ENCODE results near the gene REPS2. TPM values are rescaled to one million over a fixed set of nuclear protein-coding genes. Genes with fewer than 3 reads are reported as not detected.

The REPS2 gene
- total and polyA plus RNA-seq, 5 donors from 2014 or later, result 0.05 to 0.74 (median 0.52) TPM; not detected in 2

DNA sequence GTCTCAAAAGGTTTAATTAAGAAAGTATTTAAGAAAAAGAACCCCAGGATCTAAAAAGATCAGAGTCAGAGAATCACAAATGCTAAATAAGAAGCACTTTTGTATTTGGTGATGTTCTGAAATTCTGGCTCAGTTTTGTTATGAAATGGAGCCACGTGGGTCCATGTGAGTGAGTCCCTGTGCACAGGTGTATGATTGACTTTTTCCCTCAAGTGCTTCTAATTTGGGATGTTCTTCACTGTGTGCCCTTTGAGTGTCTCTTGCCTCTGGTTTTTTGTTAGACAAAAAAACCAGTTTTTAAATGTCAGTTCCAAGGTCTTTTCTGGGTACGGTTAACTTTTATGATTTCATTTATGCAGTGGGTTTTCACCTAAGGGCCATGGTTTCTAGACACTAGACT is 44.4 kb downstream of the REPS2 start:
- Histone ChIP-seq H3K36me3 (ENCODE audit: control insufficient read depth, insufficient read depth, low read length) (no peaks in the 10 kb centered on the region), H3K9me3 (ENCODE audit: control insufficient read depth in 2 of 2, low read length in 2 of 2) (no peaks in the 10 kb centered on the region), H3K4me3 (ENCODE audit: low read depth, low read length) (no peak overlapping the region), H3K27me3 (ENCODE audit: control insufficient read depth, insufficient read depth, low read length) (peaks cover 2% of the 10 kb centered on the region), H3K4me1 (ENCODE audit: control insufficient read depth, insufficient read depth, low read length, poor library complexity, severe bottlenecking) (no peaks in the 10 kb centered on the region), H3K27ac (ENCODE audit: insufficient read depth, low read length, poor library complexity, severe bottlenecking) (no peak overlapping the region)
- no peaks in the 10 kb centered on the region for H3K36me3 Mint-ChIP-seq
- DNase-seq, result no peak
- H3K27me3 Mint-ChIP-seq, result peaks cover 5% of the 10 kb centered on the region
- no peak for ATAC-seq (ENCODE audit: low read depth in 2 of 2)
- H3K4me3 Mint-ChIP-seq, result no peak overlapping the region
- H3K4me1 Mint-ChIP-seq, result no peaks in the 10 kb centered on the region
- no peak overlapping the region for H3K27ac Mint-ChIP-seq
- peaks cover 0 to 2% (median 0%) of the 10 kb centered on the region in 7 donors for H3K9me3 Mint-ChIP-seq

DNA sequence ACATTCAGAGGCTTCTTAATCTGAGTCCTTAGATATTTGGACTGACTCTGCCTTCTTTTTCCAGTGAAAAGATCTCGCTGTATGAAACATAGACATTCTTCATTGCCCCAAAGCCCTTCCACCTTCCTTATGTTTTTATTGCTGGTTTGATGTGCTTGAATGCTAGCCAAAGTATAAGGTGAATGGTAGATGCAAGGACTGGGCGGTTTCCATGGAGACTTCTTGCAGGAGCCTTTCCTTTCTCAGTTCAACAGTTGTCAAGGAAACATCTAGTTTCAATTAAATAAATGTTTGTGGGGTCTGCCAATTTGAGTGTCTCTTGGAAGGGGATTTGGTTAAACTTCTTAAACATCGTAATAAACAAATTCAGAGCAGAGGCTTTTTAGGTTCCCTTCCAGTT is 46.0 kb downstream of the REPS2 start:
- Mint-ChIP-seq H3K9me3 (peaks cover 0 to 2% (median 0%) of the 10 kb centered on the region in 7 donors), H3K4me3 (no peak overlapping the region), H3K4me1 (no peaks in the 10 kb centered on the region), H3K27me3 (no peaks in the 10 kb centered on the region), H3K36me3 (no peaks in the 10 kb centered on the region), H3K27ac (no peak overlapping the region)
- DNase-seq (no peak), ATAC-seq (ENCODE audit: low read depth in 2 of 2) (no peak)
- no peaks in the 10 kb centered on the region for H3K4me1 ChIP-seq (ENCODE audit: control insufficient read depth, insufficient read depth, low read length, poor library complexity, severe bottlenecking)
- no peak overlapping the region for H3K4me3 ChIP-seq (ENCODE audit: low read depth, low read length)
- no peaks in the 10 kb centered on the region for H3K9me3 ChIP-seq (ENCODE audit: control insufficient read depth in 2 of 2, low read length in 2 of 2)
- no peaks in the 10 kb centered on the region for H3K36me3 ChIP-seq (ENCODE audit: control insufficient read depth, insufficient read depth, low read length)
- no peaks in the 10 kb centered on the region for H3K27me3 ChIP-seq (ENCODE audit: control insufficient read depth, insufficient read depth, low read length)
- H3K27ac ChIP-seq (ENCODE audit: insufficient read depth, low read length, poor library complexity, severe bottlenecking), result no peak overlapping the region

DNA sequence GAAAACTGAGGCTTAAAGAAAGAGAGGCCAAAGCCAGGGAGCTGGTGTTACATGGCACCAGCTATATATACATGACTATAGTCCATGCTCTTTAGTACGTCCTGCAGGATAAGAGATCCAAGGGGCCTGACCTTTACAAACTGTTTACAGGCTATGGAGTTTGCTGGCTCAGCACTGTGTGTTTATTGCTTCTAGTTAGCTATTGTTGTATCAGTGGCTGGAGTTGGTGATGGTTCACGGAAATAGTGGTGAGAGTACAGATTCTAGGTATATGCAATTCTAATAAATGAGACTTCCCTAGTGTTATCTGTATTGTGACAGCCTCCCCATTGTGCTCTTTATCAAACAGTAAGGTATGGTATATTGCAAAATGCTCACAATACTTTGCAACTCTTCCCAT is 46.5 kb downstream of the REPS2 start:
- Mint-ChIP-seq H3K9me3 (peaks cover 0 to 2% (median 0%) of the 10 kb centered on the region in 7 donors), H3K4me1 (no peaks in the 10 kb centered on the region), H3K27ac (no peak overlapping the region), H3K36me3 (no peaks in the 10 kb centered on the region), H3K4me3 (no peak overlapping the region), H3K27me3 (no peaks in the 10 kb centered on the region)
- Histone ChIP-seq H3K27ac (ENCODE audit: insufficient read depth, low read length, poor library complexity, severe bottlenecking) (no peak overlapping the region), H3K4me1 (ENCODE audit: control insufficient read depth, insufficient read depth, low read length, poor library complexity, severe bottlenecking) (no peaks in the 10 kb centered on the region), H3K9me3 (ENCODE audit: control insufficient read depth in 2 of 2, low read length in 2 of 2) (no peaks in the 10 kb centered on the region), H3K4me3 (ENCODE audit: low read depth, low read length) (no peak overlapping the region), H3K36me3 (ENCODE audit: control insufficient read depth, insufficient read depth, low read length) (no peaks in the 10 kb centered on the region), H3K27me3 (ENCODE audit: control insufficient read depth, insufficient read depth, low read length) (no peaks in the 10 kb centered on the region)
- DNase-seq, result no peak
- no peak for ATAC-seq (ENCODE audit: low read depth in 2 of 2)

- DNase-seq (no peak), ATAC-seq (ENCODE audit: low read depth in 2 of 2) (no peak)
- Histone ChIP-seq H3K4me1 (ENCODE audit: control insufficient read depth, insufficient read depth, low read length, poor library complexity, severe bottlenecking) (no peaks in the 10 kb centered on the region), H3K27me3 (ENCODE audit: control insufficient read depth, insufficient read depth, low read length) (no peaks in the 10 kb centered on the region), H3K27ac (ENCODE audit: insufficient read depth, low read length, poor library complexity, severe bottlenecking) (no peak overlapping the region), H3K4me3 (ENCODE audit: low read depth, low read length) (no peak overlapping the region), H3K36me3 (ENCODE audit: control insufficient read depth, insufficient read depth, low read length) (no peaks in the 10 kb centered on the region), H3K9me3 (ENCODE audit: control insufficient read depth in 2 of 2, low read length in 2 of 2) (no peaks in the 10 kb centered on the region)
- H3K27me3 Mint-ChIP-seq, result no peaks in the 10 kb centered on the region
- peaks cover 0 to 1% (median 0%) of the 10 kb centered on the region in 7 donors for H3K9me3 Mint-ChIP-seq
- H3K27ac Mint-ChIP-seq, result no peak overlapping the region
- H3K4me1 Mint-ChIP-seq, result no peaks in the 10 kb centered on the region
- no peaks in the 10 kb centered on the region for H3K36me3 Mint-ChIP-seq
- H3K4me3 Mint-ChIP-seq, result no peak overlapping the region
Measured at GRCh38 chrX:16993791-16994318, 47.4 kb downstream of the REPS2 start.

GRCh38 chrX:16994736-16995135 is 48.3 kb downstream of the REPS2 start:
- H3K9me3 ChIP-seq (ENCODE audit: control insufficient read depth in 2 of 2, low read length in 2 of 2), result no peaks in the 10 kb centered on the region
- Mint-ChIP-seq H3K4me1 (no peaks in the 10 kb centered on the region), H3K9me3 (peaks cover 0 to 1% (median 0%) of the 10 kb centered on the region in 7 donors), H3K4me3 (no peak overlapping the region), H3K36me3 (no peaks in the 10 kb centered on the region), H3K27me3 (no peaks in the 10 kb centered on the region), H3K27ac (no peak overlapping the region)
- H3K4me3 ChIP-seq (ENCODE audit: low read depth, low read length), result no peak overlapping the region
- DNase-seq (no peak), ATAC-seq (ENCODE audit: low read depth in 2 of 2) (no peak)
- H3K27ac ChIP-seq (ENCODE audit: insufficient read depth, low read length, poor library complexity, severe bottlenecking), result no peak overlapping the region
- H3K27me3 ChIP-seq (ENCODE audit: control insufficient read depth, insufficient read depth, low read length), result no peaks in the 10 kb centered on the region
- H3K36me3 ChIP-seq (ENCODE audit: control insufficient read depth, insufficient read depth, low read length), result no peaks in the 10 kb centered on the region
- H3K4me1 ChIP-seq (ENCODE audit: control insufficient read depth, insufficient read depth, low read length, poor library complexity, severe bottlenecking), result no peaks in the 10 kb centered on the region

GRCh38 chrX:16997313-16997712 is 50.9 kb downstream of the REPS2 start:
- Mint-ChIP-seq H3K9me3 (peaks cover 0 to 1% (median 0%) of the 10 kb centered on the region in 7 donors), H3K27ac (no peak overlapping the region), H3K27me3 (peaks cover 6% of the 10 kb centered on the region), H3K36me3 (no peaks in the 10 kb centered on the region), H3K4me3 (no peak overlapping the region), H3K4me1 (no peaks in the 10 kb centered on the region)
- H3K27me3 ChIP-seq (ENCODE audit: control insufficient read depth, insufficient read depth, low read length), result no peaks in the 10 kb centered on the region
- H3K27ac ChIP-seq (ENCODE audit: insufficient read depth, low read length, poor library complexity, severe bottlenecking), result no peak overlapping the region
- no peak for ATAC-seq (ENCODE audit: low read depth in 2 of 2)
- DNase-seq, result no peak
- H3K36me3 ChIP-seq (ENCODE audit: control insufficient read depth, insufficient read depth, low read length), result no peaks in the 10 kb centered on the region
- H3K4me3 ChIP-seq (ENCODE audit: low read depth, low read length), result no peak overlapping the region
- H3K9me3 ChIP-seq (ENCODE audit: control insufficient read depth in 2 of 2, low read length in 2 of 2), result no peaks in the 10 kb centered on the region
- H3K4me1 ChIP-seq (ENCODE audit: control insufficient read depth, insufficient read depth, low read length, poor library complexity, severe bottlenecking), result no peaks in the 10 kb centered on the region

GRCh38 chrX:16999275-16999674 is 52.8 kb downstream of the REPS2 start:
- H3K27me3 Mint-ChIP-seq, result peaks cover 6% of the 10 kb centered on the region
- no peak for DNase-seq
- no peaks in the 10 kb centered on the region for H3K9me3 ChIP-seq (ENCODE audit: control insufficient read depth in 2 of 2, low read length in 2 of 2)
- no peak overlapping the region for H3K4me3 ChIP-seq (ENCODE audit: low read depth, low read length)
- H3K27ac ChIP-seq (ENCODE audit: insufficient read depth, low read length, poor library complexity, severe bottlenecking), result no peak overlapping the region
- H3K36me3 Mint-ChIP-seq, result no peaks in the 10 kb centered on the region
- H3K4me3 Mint-ChIP-seq, result no peak overlapping the region
- H3K4me1 Mint-ChIP-seq, result peaks cover 0 to 5% (median 2%) of the 10 kb centered on the region in 4 donors
- no peak for ATAC-seq (ENCODE audit: low read depth in 2 of 2)
- peaks cover 0 to 3% (median 0%) of the 10 kb centered on the region in 7 donors for H3K9me3 Mint-ChIP-seq
- H3K27me3 ChIP-seq (ENCODE audit: control insufficient read depth, insufficient read depth, low read length), result no peaks in the 10 kb centered on the region
- H3K4me1 ChIP-seq (ENCODE audit: control insufficient read depth, insufficient read depth, low read length, poor library complexity, severe bottlenecking), result no peaks in the 10 kb centered on the region
- H3K36me3 ChIP-seq (ENCODE audit: control insufficient read depth, insufficient read depth, low read length), result no peaks in the 10 kb centered on the region
- no peak overlapping the region for H3K27ac Mint-ChIP-seq

DNA sequence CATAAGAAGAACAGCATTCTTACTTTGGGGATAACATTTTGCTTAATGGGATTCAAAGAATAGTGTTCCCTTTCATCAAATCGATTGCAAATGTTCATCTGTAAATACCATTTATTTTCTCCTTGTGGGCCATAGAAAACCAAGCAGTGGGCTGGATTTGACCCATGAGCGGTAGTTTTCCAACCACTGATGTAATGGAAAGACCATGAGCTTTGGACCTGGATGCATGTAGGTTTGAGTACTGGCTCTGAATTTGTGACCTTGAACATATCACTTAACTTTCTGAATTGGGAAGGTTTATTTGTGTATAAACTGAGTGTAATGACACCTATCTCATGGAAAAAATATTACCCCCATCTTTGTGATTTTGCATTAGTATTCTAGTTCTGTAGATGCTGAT is 54.3 kb downstream of the REPS2 start:
- ATAC-seq (ENCODE audit: low read depth in 2 of 2) (no peak), DNase-seq (no peak)
- no peak overlapping the region for H3K4me3 Mint-ChIP-seq
- no peaks in the 10 kb centered on the region for H3K36me3 ChIP-seq (ENCODE audit: control insufficient read depth, insufficient read depth, low read length)
- H3K27ac ChIP-seq (ENCODE audit: insufficient read depth, low read length, poor library complexity, severe bottlenecking), result no peak overlapping the region
- peaks cover 0 to 3% (median 0%) of the 10 kb centered on the region in 7 donors for H3K9me3 Mint-ChIP-seq
- no peaks in the 10 kb centered on the region for H3K4me1 ChIP-seq (ENCODE audit: control insufficient read depth, insufficient read depth, low read length, poor library complexity, severe bottlenecking)
- H3K27me3 Mint-ChIP-seq, result peaks cover 6% of the 10 kb centered on the region
- H3K27me3 ChIP-seq (ENCODE audit: control insufficient read depth, insufficient read depth, low read length), result no peaks in the 10 kb centered on the region
- no peaks in the 10 kb centered on the region for H3K9me3 ChIP-seq (ENCODE audit: control insufficient read depth in 2 of 2, low read length in 2 of 2)
- no peaks in the 10 kb centered on the region for H3K36me3 Mint-ChIP-seq
- H3K4me1 Mint-ChIP-seq, result peaks cover 0 to 5% (median 2%) of the 10 kb centered on the region in 4 donors
- no peak overlapping the region for H3K27ac Mint-ChIP-seq
- H3K4me3 ChIP-seq (ENCODE audit: low read depth, low read length), result no peak overlapping the region

All from CD4-positive, CD25-positive, alpha-beta regulatory T cell (primary cell).